ENCODE data around the gene DHRS1. TPM values are rescaled to one million over a fixed set of nuclear protein-coding genes. Genes with fewer than 3 reads are reported as not detected.

Gene DHRS1
- total and polyA plus RNA-seq, 2 of the 4 experiments (the other 2 are of a cell fraction), result 15.8 to 38.6 TPM

GRCh38 chr14:24327303-24327702 is 27.7 kb upstream of the DHRS1 start:
- no peak for ATAC-seq (ENCODE audit: low read depth)
- Histone ChIP-seq H3K79me1 (ENCODE audit: low read depth in 1 of 2, low read length in 2 of 2) (no peaks in the 10 kb centered on the region), H3K56ac (ENCODE audit: extremely low read depth, insufficient read depth, low read length) (no peak overlapping the region), H4K5ac (ENCODE audit: low read depth, low read length) (no peak overlapping the region), H3K14ac (replicated peaks; ENCODE audit: low read depth, low read length) (no peak overlapping the region), H4K8ac (ENCODE audit: low read depth in 2 of 2, low read length in 2 of 2) (no peak overlapping the region), H4K91ac (ENCODE audit: insufficient read depth, low read depth, low read length) (no peak overlapping the region), H2AK9ac (replicated peaks; ENCODE audit: low read depth, low read length, poor library complexity) (no peak overlapping the region), H3K4ac (ENCODE audit: low read depth, low read length) (no peak overlapping the region), H3K9me1 (ENCODE audit: insufficient read depth, low read length) (no peaks in the 10 kb centered on the region; the same call in 1 of the 2 replicates), H2AFZ (replicated peaks; ENCODE audit: low read length, poor library complexity) (no peak overlapping the region), H3K4me1 (ENCODE audit: control insufficient read depth, insufficient read depth, low read length) (no peaks in the 10 kb centered on the region; the same call in 1 of the 2 replicates), H3K23ac (ENCODE audit: low read depth, low read length) (no peak overlapping the region), H3K4me2 (ENCODE audit: low read depth, low read length) (no peak overlapping the region), H3K9ac (ENCODE audit: low read depth, low read length) (no peak overlapping the region), H2BK120ac (ENCODE audit: low read depth, low read length) (no peak overlapping the region), H3K4me3 (ENCODE audit: insufficient read depth, low read depth, low read length) (no peak overlapping the region), H3K27me3 (ENCODE audit: control insufficient read depth, insufficient read depth, low read length) (peaks cover 31% of the 10 kb centered on the region), H2AK5ac (ENCODE audit: low read depth, low read length) (no peak overlapping the region), H4K20me1 (ENCODE audit: insufficient read depth, low read length) (no peaks in the 10 kb centered on the region), H2BK15ac (ENCODE audit: low read depth, low read length) (no peak overlapping the region), H3K36me3 (ENCODE audit: control insufficient read depth, insufficient read depth, low read length) (no peaks in the 10 kb centered on the region), H2BK20ac (ENCODE audit: low read depth, low read length) (no peak overlapping the region), H3K27ac (ENCODE audit: insufficient read depth, low read length) (no peak overlapping the region), H3K9me3 (ENCODE audit: control insufficient read depth, insufficient read depth, low read length) (no peaks in the 10 kb centered on the region), H3K18ac (ENCODE audit: low read depth, low read length) (no peak overlapping the region), H2BK5ac (ENCODE audit: low read depth, low read length, poor library complexity, severe bottlenecking) (no peak overlapping the region)
- in situ Hi-C loops (cut with MboI; ENCODE audit: low sequenced_read_pairs) (no loop called here), dilution Hi-C loops (cut with HindIII; ENCODE audit: low sequenced_read_pairs, unreplicated experiment) (no loop called here), intact Hi-C loops (cut with micrococcal nuclease) (no loop called here)
- CTCF ChIA-PET, result interaction anchor here (1.9 kb wide), 1 partner anchor 104 kb away, joined by 12 read pairs; no protein-coding TSS in a partner anchor
- DNase-seq, result no peak
- POLR2A ChIA-PET (ENCODE audit: unreplicated experiment), result no interaction called here
- BruUV-seq (replicated peaks), result no TSS peak
- TF ChIP-seq RCOR1 (IDR thresholded peaks at IDR 0.05; ENCODE audit: insufficient replicate concordance, low read length) (no peak), CTCF (conservative IDR thresholded peaks at IDR 0.05; ENCODE audit: low read depth, low read length) (no peak)
- WGBS, 2 experiments (ENCODE audit: extremely low coverage in 2 of 2, insufficient read length in 1 of 2), result no CpG with 5 or more reads among the region's 2 CpGs
